Stimulated activated CD4-positive, alpha-beta T cell treated with anti-CD3 and anti-CD28 coated beads, Interleukin-4, amount 100 ng/mL, for 24 hours (primary cell): ENCODE data around the gene WDR5B.
A peak's percentile ranks its signal among the peaks of the same experiment; 100 is the strongest.
"Not testable (repeated sequence)": the region's sequence is repeated elsewhere in the genome, so short reads cannot be mapped to it uniquely, and the experiment has no call there.

Experiments
- DNase-seq: peaks from one replicate; pipeline ENCODE4 v3.0.0-alpha.2; 2020

The WDR5B gene

DNA sequence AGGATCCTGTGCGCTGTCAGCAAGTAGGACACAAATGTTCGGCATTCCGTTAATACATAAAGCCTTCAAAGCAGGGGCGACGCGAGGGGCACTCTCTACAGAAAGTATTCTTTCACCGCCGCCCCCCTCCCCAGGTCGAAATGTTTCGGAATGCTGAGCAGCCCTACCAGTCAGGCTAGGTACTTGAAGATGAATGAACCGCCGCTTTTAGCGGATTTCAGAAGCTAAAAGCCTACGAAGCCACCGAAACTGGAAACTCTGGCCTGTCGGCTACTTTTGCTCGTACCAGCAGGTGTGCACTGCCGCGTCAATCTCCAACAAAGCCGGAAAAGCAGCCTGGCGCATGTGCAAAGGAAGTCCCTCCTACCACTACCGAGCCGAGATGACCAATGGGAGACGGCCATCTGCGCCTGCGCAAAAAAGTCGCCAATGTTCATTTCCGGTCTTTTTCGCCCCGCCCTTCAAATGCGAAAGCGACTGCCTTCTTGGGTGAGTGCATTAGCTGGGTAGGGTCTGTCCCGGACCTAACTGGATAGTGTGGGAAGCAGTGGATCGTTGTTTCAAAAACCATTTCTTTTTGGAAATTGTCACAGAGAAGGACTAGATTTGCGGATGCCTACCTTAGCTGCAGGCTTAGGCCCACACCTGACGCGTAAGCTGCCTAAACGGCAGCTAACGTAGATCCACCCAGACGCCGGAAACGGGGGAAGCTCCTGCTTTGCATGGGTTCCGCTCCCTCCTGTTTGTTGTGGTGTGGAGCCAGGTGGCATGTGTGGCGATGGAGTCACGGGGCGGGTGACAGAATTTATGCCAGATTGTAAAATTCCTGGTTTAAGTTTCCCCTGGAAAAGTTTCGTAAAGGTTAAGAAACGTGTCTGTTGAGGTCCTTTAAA lies at the start of gene WDR5B:
Gene WDR5B, minus strand, starts transcription at position 301 of the 893 bp plus-strand sequence. CDS start 534 bp downstream, outside the sequence.
- peak; percentile 99 for DNase-seq

DNA sequence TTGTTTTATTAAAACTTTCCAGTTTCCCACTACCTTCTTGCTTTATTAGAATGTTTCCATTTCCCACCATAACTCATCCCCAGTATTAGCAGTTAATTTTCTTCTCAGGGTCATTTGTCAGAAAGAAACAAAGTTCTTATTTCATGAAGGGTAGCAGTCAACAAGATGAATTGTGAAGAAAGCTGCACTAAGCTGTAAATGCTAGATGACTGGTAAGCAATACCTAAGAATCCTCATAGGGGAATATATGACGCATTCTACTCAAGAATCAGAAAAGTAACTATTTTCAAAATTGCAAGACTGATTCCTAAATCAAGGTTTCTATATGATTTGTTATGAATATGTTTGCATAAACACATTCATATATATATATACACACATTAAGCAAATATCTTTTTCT lies 48.8 kb upstream of the WDR5B start:
- DNase-seq = no peak

DNA sequence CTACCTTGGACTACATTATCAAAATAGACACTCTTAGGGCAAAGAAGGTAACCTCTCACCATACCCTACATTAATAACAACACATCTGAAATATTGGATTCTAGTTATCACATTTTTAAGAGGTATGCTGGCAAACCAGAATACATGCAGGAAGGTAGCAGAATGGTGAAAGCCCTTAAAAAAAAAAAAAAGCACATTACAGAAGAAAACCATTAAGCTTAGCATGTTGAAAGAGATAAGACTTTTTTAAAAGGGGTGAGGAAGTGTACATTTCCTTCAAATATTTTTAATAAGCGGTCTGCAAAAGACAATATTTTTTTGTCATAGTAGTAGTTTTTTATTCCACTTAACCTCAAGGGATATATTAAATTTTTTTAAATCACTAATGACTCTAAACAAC lies 46.5 kb upstream of the WDR5B start:
- no peak for DNase-seq

DNA sequence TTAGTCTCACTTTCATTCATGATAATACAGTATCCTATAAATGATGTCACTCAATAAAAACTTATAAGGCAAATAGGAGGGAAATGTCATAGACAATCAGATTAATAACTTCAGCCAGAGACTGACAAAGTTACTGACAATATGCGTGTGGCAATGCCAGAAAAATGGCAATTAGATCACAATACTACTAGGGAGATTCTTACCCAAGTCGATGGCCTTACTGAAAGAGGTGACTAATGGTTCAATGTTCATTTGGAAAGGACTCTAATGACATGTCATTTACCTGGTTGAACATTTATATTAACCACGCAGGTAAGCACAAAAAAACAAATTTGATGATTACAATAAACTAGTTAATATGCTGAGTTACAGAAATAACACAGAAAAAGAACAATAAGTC lies 45.9 kb upstream of the WDR5B start:
- DNase-seq = no peak

DNA sequence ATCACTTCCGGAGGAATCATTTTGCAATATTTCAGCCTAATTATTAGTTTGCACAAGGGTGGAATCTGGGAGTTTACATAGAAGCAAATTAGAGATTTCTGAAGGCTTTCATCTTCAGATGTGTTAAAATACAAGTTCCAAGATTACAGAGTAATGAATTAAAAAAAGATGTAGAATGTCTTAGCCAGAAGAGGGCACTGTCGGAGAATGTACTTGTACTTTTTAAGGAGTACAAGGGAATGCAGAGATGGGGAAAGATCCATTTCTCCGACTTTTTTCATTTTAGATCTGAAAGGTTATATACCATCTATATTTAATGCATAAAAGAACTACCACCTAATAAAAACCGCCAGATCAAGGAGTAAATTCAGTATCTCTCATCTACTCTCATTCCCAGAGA lies 43.1 kb upstream of the WDR5B start:
- DNase-seq = no peak

DNA sequence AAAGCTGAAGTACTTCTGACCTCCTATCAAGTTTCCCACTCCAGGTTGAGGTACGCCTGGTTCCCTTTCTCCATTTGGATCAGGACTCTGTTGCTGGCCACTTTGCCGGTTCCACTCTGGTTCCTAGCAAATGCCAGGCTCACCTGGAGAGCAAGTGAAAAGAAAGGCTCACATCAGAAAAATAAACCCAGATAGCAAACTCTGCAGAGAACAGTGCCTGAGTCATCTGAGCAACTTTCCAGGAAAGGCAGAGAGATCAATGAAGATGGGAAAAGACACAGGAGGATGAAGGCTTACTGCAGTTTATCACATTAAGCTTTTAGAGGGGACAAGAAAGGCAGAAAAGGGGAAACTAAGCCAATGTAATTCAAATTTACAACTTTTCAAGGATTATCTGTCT lies 41.8 kb upstream of the WDR5B start:
- no peak for DNase-seq

DNA sequence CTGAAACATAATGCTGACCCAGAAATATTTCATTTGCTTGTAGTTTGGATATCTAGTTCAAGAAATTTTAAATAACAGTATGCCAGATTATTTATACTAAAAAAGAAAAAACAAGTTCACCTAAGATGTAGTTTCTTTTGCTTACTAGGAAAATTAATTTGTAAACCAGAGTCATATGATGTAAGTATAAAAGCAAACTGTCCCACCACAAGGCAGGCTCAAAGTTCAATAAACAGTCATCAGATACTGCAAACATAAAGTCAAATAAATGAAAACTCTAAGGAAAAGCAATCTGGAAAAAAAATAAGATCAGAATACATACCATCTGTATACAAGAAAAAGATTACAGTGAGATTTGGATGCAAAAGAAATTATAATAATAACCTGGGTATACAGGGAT lies 40.2 kb upstream of the WDR5B start:
- no peak for DNase-seq

DNA sequence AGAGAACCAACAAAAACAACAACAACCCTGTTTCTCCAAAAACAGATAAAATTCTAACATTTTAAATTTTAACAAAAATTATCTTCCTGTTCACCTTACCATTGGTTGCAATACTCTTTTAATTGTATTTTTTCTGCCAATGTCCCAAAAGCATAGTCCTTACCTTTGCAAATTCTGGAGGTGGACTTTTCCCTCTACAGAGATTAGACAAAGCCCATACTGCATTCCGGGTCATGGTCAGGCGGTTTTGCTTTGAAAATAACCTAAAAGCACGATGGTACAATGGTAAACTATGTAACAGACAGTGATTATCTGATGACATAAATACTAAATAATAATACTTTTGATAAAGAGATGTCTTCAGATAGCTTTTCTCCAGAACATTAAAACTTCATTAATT lies 35.5 kb upstream of the WDR5B start:
- no peak for DNase-seq

DNA sequence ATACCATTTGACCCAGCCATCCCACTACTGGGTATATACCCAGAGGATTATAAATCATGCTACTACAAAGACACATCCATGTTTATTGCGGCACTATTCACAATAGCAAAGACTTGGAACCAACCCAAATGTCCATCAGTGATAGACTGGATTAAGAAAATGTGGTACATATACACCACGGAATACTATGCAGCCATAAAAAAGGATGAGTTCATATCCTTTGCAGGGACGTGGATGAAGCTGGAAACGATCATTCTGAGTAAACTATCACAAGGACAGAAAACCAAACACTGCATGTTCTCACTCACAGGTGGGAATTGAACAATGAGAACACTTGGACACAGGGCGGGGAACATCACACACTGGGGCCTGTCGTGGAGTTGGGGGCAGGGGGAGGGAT lies 32.4 kb upstream of the WDR5B start:
- DNase-seq = not testable (repeated sequence)

DNA sequence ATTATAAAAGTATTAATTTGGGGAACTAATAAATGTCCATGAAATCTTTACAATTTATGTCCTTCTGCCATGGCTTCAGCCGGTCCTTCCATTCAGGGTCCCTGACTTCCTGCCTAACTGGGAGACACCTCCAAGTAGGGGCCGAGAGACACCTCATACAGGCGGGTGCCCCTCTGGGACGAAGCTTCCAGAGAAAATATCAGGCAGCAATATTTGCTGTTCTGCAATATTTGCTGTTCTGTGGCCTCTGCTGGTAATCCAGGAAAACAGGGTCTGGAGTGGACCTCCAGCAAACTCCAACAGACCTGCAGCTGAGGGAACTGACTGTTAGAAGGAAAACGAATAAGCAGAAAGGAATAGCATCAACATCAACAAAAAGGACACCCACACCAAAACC lies 28.6 kb upstream of the WDR5B start:
- DNase-seq = not testable (repeated sequence)

DNA sequence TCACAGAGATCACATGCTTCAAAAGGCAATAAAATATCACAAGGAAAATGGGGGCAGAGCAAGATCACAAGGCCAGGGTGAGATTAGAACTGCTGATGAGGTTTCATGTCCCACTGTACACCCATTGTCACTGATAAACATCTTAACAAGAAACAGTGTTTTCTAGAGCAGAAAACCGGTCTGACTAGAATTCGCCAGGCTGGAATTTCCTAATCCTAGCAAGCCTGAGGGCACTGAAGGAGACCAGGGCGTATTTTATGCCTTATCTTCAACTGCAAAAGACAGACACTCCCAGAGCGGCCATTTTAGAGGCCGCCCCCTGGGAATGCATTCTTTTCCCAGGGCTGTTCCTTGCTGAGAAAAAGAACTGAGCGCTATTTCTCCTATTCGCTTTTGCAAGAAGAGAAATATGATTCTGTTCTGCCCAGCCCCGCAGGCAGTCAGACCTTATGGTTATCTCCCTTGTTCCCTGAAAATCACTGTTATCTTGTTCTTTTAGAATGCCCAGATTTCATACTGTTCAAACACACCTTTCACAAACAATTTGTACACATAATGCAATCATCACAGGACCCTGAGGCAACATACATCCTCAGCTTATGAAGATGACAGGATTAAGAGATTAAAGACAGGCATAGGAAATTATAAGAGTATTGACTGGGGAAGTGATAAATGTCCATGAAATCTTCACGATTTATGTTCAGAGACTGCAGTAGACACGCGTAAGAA lies 28.1 kb upstream of the WDR5B start:
- DNase-seq = not testable (repeated sequence)

DNA sequence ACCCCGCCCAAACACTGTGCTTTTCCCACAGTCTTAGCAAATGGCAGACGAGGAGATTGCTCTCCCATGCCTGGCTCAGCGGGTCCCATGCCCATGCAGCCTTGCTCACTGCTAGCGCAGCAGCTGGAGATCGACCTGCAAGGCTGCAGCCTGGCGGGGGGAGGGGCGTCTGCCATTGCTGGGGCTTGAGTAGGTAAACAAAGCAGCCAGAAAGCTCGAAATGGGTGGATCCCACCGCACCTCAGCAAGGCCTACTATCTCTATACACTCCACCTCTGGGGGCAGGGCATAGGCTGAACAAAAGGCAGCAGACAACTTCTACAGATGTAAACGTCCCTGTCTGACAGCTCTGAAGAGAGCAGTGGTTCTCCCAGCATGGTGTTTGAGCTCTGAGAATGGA lies 27.2 kb upstream of the WDR5B start:
- no peak for DNase-seq

DNA sequence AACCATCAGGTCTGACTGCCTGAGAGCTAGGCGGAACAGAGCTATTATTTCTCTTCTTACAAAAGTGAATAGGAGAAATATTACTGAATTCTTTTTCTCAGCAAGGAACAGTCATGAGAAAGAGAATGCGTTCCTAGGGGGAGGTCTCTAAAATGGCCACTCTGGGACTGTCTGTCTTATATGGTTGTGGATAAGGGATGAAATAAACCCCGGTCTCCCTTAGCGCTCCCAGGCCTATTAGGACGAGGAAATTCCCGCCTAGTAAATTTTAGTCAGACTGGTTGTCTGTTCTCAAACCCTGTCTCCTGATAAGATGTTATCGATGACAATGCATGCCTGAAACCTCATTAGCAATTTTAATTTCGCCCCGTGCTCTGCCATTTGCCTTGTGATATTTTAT lies 20.1 kb upstream of the WDR5B start:
- DNase-seq = no peak

DNA sequence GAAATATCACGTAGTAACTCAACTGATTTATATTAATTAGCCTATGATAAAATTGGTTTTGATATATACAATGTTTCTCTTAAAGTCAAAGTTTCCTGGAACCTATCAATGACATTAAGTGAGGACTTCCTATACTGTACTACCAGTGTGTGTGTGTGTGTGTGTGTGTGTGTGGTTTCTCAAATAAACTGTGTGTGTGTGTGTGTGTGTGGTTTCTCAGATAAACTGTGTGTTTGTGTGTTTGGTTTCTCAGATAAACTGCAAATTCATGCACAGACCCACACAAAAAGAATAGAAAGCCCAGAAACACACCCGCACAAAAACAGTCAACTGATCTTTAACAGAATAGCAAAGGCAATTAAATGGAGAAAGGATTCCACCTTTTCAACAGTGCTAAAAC lies 14.5 kb upstream of the WDR5B start:
- no peak for DNase-seq

DNA sequence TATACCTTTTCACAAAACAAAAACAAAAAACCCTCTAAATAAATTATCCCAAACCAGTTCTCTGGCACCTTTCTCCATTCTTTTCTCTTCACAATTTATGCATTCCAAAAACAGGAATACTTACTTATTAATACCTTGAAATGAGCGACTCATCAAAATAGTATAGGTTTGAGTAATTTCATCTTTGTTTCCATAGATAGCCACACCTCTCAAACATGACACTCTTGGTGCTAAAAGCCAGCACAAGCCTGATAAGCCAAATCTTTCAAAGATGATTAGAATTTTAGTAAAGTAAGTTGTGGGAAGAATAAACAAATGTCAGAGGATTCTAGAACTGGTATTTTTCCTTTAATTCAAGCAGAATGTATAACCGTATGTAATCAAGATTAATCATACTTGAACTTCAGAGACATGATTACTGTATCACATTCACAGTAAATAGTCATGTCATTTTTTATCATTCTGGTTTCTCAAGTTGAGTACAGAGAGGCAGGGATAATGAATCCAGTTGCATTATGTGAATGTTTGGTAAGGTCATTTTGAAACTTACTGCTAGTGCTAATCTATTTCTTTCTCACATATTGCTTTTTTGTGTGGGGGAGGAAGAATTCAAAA lies 12.1 kb upstream of the WDR5B start:
- DNase-seq = no peak

DNA sequence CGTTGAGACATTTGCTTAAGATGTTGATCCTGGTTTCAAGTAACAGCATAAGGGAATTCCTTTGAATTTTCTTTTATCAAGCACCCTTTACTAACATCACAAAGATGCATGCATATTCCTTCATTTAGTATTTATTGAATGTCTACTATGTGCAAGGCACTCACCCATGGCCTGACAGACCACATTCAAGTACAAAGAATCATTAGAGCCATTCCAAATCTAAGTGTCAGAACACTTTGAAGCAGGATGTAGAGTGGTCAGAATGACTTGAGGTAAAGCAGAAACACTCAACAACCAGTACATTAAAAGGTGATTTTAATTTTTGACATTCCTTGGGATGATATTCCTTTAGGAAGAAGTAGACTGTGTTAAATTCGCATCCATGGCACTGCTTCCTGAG lies 6.0 kb upstream of the WDR5B start:
- no peak for DNase-seq

DNA sequence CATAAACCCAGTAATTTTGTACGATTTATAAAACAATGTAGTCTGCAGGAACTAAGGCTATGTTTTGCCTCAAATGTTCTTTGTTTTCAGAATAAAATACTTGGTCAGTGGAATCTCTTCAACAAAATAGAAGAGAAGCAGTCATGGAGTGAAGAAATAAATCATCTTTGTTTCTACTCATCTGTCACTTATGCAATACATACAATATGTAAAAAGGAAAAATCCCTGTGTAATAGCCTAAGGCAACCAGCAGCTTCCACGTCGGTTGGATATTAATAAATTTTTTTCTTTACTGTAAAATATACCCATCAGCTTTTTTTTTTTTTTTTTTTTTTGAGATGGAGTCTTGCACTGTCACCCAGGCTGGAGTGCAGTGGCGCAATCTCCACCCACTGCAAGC lies 5.2 kb upstream of the WDR5B start:
- DNase-seq = no peak

DNA sequence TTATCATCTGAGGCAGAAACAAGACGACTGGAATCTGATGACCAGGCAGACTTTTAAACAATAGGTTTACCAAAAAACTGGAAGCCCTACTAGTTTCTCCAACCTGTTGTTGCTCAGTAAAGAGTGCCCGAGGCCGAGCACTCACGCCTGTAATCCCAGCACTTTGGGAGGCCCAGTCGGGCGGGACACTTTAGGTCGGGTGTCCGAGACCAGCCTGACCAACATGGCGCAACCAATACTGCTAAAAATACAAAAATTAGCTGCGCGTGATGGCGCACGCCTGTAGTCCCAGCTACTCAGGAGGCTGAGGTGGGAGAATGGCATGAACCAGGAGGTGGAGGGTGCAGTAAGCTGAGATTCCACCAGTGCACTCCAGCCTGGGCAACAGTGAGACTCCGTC lies 1.1 kb upstream of the WDR5B start:
- no peak for DNase-seq

DNA sequence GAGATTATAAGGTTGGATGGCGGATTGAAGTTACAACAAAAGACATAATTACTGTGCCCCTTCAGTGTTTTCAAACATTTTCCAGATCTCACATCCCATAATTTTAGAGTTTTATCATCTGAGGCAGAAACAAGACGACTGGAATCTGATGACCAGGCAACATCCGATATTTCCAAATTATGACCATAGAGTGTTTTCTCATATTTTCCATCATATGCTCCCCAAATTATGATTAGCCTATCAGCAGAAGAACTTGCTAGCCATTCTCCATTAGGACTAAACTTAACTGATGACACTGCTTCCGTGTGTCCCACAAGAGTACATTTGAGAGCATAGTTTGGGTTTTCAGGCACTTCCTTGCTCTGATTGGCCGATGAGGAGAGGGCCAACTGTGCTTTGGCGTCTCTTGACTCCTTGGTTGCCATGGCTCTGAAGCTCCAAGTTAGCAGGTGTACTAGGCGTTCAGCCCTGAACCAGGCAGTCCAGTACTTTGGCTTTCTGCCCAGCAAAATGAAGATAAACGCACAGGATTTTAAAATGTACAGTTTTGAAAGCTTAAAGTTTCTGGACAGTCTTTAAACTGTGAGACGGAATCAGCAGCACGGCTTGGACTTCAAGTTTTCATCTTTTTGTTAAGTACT lies 638 bp downstream of the WDR5B start:
- peak; percentile 48 for DNase-seq

DNA sequence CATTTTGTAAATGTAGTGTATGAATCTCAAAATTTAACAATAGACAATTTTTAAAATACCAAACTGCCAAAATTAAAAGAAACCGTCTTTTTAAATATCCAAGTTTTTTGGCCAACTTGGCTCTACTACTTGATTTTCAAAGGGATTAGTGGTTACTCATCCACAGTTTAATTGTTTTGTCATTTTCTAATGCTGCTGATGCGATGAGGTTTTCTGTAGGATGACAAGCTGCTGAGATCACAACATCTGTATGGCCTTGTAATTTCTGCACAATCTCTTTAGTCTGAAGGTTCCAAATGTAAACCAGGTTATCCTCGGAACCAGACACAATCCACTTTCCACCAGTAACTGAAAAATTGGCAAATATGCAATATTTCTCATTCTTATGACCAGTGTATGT lies 1.5 kb downstream of the WDR5B start:
- DNase-seq = no peak

DNA sequence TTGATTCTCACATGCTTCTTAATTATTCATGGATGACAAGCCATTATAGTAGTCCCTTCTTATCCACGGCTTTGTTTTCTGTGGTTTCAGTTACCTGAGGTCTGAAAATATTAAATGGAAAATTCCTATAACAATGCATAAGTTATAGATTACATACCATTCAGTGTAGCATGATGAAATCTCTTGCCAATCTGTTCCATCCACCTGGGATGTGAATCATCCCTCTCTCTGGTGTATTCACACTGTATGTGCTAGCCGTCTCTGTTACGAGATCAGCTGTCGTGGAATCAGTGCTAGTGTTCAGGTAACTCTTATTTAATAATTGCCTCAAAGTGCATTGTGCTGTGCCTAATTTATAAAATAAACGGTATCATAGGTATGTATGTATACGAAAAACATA lies 5.2 kb downstream of the WDR5B start:
- DNase-seq = no peak

DNA sequence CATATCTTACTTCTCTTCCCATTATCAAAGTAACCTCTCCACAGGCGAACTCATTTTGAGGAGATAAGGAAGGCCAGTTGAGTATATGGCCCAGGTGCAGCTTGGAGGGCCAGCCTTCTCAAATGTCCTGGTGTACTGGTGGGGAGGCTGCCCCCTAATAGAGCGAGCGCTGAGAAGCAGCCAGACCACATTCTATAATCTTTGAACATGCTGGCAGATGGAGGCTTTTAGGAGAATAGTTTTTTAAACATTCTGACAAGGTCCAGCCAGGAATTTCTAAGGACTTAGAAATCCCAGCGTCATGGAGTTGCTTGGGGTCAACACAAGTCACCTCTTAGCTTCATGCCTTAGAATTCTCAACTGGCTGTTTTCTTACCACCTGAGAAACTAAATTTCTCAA lies 5.8 kb downstream of the WDR5B start:
- DNase-seq = no peak

DNA sequence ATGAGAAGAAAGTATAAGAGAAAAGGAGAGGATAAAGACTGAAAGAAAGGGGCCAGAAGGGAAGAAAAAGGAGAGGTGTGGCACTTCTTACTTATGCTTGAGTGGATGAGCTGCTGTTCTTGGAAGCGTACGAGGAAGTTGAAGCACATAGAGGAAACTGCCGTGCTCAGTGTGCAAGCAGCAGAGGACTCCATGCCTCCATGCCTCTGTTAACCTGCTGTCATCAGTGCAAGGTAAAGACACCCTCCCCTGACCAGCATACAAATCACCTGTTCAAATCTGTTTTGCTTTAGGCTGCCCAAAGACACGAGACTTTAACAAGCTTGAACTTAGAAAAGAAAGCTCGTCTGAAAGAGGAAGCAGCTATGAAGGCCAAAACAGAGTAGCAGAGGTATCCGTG lies 6.4 kb downstream of the WDR5B start:
- DNase-seq = no peak

DNA sequence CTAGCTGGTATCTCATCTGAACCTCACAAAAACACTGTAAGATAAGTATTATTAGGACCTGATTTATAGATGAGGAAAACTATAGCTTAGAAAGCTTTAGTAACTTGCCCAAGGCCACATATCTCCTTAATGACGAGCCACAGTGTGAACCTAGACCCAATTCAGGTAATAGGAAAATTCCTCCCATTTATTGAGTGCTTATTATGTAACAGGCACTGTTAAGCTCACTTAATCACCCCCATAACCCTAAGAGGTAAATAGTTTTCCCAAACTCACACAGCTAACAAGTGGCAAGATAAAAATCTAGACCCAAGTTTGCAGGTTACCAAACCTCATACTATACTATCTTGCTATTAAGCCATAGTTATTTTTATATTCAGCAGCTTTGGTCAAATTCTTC lies 7.9 kb downstream of the WDR5B start:
- DNase-seq = no peak
